Sigmoid colon (tissue), 4 donors: ENCODE results near the gene PCLO.

Source experiments
- EP300 ChIP-seq, 4 donors: sonication (generic); formaldehyde crosslinking; IDR thresholded peaks; one replicate each; pipeline ENCODE4 v1.6.1; 2017; ENCODE audit warnings: antibody characterized with exemption in 4 of 4
- POLR2A ChIP-seq, 2 donors: fragments of 450-650 bp; IDR thresholded peaks; one replicate each; pipeline ENCODE4 v1.6.1; 2016; ENCODE audit warnings: antibody characterized with exemption in 2 of 2, mild to moderate bottlenecking in 2 of 2, moderate library complexity in 2 of 2
- POLR2AphosphoS5 ChIP-seq, 4 donors: sonication (generic); formaldehyde crosslinking; IDR thresholded peaks; one replicate each; pipeline ENCODE4 v1.6.1; 2017; ENCODE audit warnings: antibody characterized with exemption in 4 of 4
- TF ChIP-seq, protein P1 (sequence below), 4 experiments: fragments of 450-650 bp in 3 of 4; fragments of 200-600 bp in 1 of 4; IDR thresholded peaks; one replicate each; pipeline ENCODE4 v1.5.1; 2016 to 2019; ENCODE audit warnings: antibody characterized with exemption in 4 of 4, mild to moderate bottlenecking in 3 of 4, moderate library complexity in 2 of 4

DNA sequence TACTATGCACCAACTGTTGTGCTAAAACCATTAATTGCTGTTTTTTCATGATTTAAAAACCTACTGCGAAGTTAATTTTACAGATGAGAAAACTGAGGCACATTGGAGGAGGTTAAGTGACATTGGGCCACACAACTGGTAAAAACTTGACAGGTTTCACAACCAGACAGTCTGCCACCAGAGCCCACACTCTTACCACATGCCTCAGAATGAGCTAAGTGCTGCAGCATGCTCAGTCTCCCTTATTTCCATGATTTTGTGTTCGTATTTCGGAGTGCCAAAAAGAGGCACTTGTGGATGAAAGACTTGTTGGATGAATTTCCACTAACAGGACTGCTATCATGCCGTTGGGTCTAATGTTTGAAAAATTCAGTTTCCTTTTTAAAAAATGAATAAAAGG, 77.4 kb downstream of the PCLO start:
- TF ChIP-seq POLR2AphosphoS5 (IDR thresholded peaks at IDR 0.05) (no peak), EP300 (IDR thresholded peaks at IDR 0.05) (no peak), POLR2A (IDR thresholded peaks at IDR 0.05) (no peak)
- TF ChIP-seq, protein P1, sequence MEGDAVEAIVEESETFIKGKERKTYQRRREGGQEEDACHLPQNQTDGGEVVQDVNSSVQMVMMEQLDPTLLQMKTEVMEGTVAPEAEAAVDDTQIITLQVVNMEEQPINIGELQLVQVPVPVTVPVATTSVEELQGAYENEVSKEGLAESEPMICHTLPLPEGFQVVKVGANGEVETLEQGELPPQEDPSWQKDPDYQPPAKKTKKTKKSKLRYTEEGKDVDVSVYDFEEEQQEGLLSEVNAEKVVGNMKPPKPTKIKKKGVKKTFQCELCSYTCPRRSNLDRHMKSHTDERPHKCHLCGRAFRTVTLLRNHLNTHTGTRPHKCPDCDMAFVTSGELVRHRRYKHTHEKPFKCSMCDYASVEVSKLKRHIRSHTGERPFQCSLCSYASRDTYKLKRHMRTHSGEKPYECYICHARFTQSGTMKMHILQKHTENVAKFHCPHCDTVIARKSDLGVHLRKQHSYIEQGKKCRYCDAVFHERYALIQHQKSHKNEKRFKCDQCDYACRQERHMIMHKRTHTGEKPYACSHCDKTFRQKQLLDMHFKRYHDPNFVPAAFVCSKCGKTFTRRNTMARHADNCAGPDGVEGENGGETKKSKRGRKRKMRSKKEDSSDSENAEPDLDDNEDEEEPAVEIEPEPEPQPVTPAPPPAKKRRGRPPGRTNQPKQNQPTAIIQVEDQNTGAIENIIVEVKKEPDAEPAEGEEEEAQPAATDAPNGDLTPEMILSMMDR (IDR thresholded peaks at IDR 0.05) = no peak
